HL-60 (cell line): Measurements from ENCODE around the gene GRIK5.

ENCODE experiments used
- CTCF ChIP-seq: IDR thresholded peaks from one replicate; pipeline ENCODE4 v1.5.1; 2011; ENCODE audit warnings: low read length, control low read depth, inconsistent platforms; ENCODE audit not compliant: insufficient read depth
- GABPA ChIP-seq: IDR thresholded peaks from 2 replicates; pipeline ENCODE4 v1.6.1; 2012; ENCODE audit warnings: low read depth
- POLR2AphosphoS5 ChIP-seq: IDR thresholded peaks from 2 replicates; pipeline ENCODE4 v1.6.1; 2012; ENCODE audit warnings: low read depth

DNA sequence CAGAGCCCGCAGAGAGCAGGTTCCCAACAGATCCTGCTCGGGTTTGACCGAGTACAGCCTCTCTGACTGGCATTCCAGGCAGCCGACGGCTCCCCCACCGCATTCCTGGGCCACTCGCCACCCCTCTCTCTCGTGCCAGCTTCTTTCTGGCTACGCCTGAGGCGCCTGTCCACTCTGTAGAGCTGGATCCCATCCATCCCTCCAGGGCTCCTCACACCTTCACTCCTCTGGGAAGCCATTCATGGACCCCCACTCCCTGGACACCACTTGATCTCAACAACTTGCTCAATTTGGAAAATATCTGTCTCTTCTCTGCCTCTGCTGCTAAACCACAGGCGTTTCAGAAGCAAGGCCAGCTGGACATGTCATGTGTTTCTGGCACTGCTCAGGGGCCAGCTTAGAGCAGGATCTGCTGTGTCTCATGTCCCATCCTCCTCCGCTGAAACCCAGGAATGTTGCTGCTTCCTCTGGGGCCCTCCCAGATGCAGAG lies 45.3 kb downstream of the GRIK5 start:
- no peak for TF ChIP-seq CTCF
- no peak for TF ChIP-seq POLR2AphosphoS5
- TF ChIP-seq GABPA: no peak
